GM19467 (cell line): ENCODE data around the gene SRPK2.
"Not testable (repeated sequence)": the region's sequence is repeated elsewhere in the genome, so short reads cannot be mapped to it uniquely, and the experiment has no call there.

Source experiments
- ATAC-seq: cut with Tn5 transposase; IDR thresholded peaks from one replicate; pipeline ENCODE4 v1.9.1; 2021; ENCODE audit warnings: mild to moderate bottlenecking, moderate library complexity; ENCODE audit not compliant: unreplicated experiment

SRPK2 gene

DNA sequence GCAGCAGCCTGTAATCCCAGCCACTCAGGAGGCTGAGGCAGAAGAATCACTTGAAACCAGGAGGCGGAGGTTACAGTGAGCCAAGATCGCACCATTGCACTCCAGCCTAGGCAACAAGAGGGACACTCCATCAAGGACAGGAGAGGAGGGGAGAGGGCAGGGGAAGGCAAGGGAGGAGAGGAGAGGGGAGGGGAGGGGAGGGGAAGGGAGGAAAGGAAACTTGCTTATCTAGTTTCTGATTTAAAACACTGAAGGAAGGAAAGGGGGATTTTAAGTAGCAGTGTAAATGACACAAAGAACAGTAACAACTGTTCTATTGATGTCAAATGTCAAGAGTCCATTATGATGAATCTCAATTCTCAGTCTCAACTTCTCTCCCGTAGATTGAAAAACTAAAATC is 43.7 kb downstream of the SRPK2 start:
- ATAC-seq: no peak

DNA sequence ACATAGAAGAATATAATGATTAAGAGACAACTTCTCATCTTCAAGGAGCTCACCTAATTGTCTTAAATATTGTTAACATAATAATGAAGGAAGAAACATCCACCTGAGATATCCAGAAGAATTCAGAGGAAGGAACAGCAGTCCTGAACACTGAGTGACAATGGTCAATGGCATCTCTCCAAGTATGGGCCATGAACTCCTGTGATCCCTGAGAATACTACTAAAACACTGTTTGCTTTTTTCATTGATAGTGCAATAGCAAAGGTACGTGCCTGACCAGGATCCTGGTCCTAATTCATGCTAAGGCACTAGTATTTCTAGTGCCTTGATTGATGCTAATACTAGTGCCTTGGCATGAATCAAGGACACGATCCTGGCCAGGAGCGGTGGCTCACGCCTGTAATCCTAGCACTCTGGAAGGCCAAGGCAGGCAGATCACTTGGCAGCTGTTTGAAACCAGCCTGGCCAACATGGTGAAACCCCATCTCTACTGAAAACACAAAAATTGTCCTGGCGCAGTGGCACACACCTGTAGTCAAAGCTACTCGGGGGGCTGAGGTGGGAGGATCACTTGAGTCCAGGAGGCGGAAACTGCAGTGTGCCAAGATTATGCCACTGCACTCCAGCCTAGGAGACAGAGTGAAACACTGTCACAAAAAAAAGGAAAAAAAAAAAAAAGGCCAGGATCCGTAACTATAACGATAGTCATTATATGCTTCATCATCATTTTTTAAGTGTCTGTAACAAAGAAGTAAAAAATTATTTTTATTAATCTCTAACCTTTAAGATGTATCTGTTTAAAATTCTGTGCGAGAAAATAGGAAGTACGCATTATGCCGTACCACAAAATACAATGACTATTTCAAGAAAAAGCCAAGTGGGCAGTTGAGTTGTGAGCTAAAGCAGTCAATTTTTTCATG is 49.1 kb downstream of the SRPK2 start:
- ATAC-seq: no peak

DNA sequence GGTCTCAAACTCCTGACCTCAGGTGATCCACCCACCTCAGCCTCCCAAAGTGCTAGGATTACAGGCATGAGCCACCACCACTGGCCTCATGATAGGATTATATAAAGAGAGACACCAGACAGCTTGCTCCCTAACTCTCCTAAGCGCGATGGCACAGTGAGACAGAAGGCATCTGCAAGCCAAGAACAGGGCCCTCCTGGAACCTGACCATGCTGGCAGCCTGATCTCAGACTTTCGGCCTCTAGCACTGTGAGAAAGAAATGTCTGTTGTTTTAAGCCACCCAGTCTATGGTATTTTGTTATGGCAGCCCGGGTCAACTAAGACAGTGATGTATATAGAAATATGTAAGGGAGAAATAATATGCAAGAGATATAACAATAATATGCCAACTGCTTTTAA is 51.2 kb downstream of the SRPK2 start:
- no peak for ATAC-seq

DNA sequence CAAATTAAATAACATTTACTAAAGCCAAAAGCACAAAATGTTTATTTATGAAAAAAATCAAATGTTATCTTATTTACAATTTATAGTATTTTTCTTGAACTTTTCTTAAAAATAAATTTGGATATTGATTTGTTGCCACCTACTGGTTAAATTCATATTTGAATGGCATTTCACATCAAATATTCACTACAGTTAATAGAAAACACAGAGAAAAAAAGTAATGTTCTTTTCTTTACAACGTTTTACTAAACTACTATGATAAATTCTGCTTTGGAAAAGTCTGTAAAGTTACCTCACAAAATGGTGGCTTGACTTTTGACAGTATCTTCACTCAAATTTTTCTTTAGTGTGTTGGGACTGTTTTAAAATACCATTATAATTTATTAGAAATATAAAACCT is 52.7 kb downstream of the SRPK2 start:
- no peak for ATAC-seq

DNA sequence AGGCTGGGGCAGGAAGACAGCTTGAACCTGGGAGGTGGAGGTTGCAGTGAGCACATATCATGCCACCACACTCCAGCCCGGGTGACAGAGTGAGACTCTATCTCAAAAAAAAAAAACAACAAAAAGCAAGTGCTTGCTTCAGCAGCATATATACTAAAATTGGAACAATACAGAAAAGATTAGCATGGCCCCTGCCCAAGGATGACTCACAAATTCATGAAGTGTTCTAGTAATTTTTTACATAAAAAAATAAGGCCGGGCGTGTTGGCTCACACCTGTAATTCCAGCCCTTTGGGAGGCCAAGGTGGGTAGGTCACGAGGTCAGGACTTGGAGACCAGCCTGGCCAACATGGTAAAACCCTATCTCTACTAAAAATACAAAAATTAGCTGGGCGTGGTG is 56.1 kb downstream of the SRPK2 start:
- not testable (repeated sequence) for ATAC-seq

DNA sequence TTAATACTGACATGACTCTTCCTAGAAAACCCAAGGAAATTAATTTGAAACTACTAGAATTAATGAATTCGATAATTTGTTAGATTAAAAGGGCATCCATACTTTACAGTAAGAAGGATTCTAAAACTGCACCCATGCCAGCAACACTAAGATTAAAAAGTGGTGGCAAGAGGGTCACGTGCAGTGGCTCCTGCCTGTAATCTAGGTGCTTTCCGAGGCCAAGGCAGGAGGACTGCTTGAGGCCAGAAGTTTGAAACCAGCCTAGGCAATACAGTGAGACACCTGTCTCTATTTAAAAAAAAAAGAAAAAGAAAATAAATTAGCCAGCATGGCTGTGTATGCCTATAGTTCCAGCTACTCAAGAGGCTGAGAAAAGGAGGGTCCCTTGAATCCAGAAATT is 58.2 kb downstream of the SRPK2 start:
- ATAC-seq: no peak

DNA sequence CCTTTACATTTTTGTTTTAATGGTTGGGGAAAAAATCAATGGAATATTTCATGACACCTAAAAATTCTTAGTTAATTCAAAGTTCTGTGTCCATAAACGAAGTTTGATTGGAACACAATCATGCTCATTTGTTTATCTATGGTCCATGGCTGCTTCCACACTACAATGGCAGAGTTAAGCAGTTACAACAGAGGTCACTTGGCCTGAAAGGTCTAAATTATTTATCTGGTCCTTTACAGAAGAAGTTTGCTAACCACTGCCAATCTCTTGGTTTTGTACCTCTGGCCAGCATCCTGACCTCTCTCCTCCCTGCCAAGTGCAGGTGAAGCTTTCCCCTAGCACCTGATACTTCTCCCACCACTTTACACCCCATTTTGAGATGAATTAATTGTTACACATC is 61.5 kb downstream of the SRPK2 start:
- no peak for ATAC-seq

DNA sequence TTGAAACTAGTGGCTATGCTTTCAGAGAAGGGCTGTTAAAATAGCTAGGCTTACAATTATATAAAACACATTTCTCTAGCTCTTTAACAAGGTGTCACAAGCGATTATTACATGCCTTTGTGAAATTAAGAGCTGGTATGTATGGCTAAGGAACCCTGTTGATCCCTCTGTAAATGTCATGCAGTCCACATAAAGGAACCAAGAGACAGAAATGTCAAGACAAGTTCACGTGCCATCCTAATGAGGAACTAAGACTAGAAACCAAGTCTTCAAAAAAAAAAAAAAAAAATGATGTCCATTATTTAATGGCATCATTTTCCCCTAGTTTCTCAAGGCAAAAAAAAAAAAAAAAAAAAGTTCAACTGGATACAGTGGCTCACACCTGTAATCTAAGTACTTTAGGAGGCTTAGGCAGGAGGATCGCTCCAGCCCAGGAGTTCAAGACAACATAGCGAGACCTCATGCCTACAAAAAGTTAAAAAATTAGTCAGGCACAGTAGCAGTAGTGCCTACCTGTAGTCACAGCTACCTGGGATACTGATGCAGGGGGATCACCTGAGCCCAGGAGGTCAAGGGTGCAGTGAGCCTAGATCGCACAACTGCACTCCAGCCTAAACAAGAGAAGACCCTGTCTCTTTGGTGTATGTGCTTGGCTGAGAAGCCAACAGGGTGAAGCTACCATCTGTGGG is 63.4 kb downstream of the SRPK2 start:
- peak; percentile 56 for ATAC-seq

DNA sequence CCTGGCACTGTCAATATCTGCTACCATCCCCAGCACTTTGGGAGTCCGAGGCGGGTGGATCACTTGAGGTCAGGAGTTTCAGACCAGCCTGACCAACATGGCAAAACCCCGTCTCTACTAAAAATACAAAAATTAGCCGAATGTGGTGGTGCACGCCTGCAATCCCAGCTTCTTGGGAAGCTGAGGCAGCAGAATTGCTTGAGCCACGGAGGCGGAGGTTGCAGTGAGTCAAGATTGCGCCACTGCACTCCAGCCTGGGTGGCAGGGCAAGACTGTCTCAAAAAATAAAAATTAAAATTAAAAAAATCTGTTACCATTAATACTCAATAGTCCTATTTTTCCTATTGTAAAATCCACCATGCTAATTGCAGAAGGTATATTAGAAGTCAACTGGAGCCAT is 64.1 kb downstream of the SRPK2 start:
- not testable (repeated sequence) for ATAC-seq

DNA sequence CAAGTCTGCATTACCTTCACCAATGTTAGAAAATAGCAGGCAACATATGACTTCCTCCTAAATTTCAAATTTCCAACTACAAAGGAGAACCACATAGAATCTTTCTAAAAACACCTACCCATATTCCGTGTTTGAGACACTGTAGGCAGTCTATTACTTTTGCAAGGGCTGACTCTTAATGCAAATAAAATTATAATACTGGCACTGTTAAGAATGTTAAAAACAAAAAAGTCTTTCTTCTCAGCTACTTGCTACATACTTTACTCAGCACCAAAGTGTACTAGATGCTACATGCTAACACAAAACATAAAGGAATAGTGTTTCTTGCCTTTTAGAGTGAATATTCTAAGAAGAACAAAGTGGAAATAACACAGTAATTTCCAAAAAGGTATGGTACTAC is 65.4 kb downstream of the SRPK2 start:
- no peak for ATAC-seq

DNA sequence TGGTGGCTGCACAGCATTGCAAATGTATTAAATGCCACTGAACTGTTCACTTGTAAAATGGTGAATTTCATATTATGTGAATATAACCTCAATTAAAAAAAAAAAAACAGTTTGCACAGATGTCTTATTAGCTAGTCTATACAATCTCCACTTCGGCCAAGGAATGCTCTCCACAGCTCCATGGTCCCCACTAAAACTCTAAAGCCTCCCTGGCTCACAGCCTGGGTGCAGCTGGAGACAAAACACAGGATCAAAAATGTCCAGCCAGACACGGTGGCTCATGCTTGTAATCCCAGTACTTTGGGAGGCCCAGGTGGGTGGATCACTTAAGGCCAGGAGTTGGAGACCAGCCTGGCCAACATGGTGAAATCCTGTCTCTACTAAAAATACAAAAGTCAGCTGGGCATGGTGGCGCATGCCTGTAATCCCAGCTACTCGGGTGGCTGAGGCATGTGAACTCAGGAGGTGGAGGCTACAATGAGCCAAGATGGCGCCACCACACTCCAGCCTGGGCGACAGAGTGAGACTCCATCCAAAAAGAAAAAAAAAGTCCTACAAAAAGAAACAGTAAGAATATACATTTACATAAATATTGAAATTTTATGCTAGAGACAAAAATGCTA is 66.0 kb downstream of the SRPK2 start:
- no peak for ATAC-seq

DNA sequence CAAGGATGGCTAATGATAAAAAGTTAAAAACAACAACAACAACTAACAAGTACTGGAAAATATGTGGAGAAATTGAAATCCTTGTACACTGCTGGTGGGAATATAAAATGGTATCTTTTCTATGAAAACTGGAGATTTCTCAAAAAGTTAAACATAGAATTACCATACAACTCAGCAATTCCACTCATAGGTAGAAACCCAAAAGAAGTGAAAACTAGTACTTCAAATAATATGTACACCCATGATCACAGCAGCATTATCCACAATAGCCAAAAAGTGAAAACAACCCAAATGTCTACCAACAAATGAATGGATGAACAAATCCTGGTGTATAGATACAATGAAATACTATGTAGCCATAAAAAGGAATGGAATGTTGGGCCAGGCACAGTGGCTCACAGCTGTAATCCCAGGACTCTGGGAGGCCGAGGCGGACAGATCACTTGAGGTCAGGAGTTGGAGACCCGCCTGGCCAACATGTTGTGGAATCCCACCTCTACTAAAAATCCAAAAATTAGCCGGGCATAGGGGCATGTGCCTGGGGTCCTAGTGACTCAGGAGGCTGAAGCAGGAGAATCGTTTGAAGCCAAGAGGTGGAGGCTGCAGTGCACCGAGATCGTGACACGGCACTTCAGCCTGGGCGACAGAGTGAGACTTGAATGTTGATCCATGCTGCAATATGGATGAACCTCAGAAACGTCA is 66.8 kb downstream of the SRPK2 start:
- no peak for ATAC-seq

DNA sequence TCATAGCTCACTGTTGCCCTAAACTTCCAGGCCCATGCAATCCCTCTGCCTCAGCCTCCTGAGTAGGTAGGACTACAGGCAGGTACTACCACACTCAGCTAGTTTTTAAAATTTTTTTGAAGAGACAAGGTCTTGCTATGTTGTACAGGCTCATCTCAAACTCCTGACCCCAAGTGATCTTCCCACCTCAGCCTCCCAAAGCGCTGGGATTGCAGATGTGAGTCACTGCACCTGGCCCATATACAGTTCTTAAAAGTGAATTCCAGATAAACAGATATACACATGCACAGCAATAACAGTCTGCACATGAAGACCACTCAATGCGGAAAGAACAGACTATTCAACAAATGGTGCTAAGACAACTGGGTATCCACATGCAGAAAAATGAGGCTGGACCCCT is 67.8 kb downstream of the SRPK2 start:
- ATAC-seq: no peak

DNA sequence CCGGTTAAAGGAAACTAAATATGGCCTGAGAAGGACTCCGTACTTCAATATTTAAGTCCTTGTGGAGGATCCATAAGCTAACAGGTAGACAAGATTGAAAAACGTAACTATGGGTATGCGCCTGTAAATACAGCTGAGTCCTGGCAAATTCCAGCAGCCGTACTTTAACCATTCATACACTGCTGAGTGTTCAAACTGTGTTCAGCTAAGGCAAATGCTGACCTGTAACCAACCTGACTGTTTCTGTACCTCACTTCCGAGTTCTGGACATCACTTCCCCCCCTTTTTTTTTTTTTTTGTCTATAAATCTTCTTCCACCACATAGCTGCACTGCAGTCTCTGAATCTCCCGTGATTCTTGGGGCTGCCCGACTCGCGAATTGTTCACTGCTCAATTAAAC is 69.1 kb downstream of the SRPK2 start:
- ATAC-seq: no peak

DNA sequence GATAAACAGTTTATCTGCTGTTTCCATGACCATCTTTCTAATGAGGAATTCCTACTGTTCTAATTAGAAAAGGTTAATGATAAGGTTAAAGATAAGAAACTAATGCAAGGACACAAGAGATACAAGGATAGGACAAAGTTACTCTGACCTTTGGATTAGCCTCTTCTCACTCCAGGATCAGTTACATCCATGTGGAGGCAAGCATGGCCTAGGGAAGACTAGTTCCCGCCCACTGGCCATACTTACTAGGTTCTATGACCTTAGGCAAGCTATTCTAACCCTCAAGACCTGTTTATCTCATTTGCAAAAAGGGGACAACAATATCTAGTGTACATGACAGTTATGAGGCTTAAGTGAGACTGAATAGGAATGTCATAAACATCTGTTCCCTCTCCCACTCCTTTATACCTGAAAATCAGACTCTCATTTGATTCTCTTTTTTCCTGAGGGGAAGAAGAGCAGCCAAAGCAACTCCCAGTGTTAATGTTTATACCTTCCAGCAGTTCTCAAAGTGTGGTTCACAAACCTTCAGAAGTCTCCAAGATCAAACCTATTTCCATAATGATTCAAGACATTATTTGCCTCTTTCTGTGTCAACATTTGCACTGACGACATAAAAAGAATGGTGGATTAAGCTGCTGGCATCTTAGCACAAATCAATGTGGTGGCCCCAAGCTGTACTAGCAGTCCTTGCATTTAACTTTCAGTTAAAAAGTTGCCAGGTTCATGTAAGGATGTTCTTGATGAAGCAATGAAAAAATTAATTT is 72.0 kb downstream of the SRPK2 start:
- no peak for ATAC-seq

DNA sequence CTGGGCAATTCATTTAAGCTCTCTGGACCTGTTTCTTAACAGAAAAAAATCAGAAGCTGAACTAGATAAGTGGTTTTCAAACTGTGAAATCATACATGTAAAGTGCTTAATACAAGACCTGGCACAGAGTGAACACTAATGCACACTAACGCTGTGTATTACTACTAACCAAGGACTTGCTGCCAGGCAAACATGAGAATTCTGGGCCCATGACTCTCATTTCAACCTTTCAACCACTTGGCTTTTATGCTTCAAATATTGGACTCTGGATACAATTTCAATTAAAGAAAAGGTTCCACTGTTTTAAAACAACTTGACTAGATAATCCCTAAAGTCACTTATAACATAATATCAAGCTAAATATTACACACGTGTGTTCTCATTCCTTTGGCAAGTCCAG is 73.4 kb downstream of the SRPK2 start:
- ATAC-seq: no peak

DNA sequence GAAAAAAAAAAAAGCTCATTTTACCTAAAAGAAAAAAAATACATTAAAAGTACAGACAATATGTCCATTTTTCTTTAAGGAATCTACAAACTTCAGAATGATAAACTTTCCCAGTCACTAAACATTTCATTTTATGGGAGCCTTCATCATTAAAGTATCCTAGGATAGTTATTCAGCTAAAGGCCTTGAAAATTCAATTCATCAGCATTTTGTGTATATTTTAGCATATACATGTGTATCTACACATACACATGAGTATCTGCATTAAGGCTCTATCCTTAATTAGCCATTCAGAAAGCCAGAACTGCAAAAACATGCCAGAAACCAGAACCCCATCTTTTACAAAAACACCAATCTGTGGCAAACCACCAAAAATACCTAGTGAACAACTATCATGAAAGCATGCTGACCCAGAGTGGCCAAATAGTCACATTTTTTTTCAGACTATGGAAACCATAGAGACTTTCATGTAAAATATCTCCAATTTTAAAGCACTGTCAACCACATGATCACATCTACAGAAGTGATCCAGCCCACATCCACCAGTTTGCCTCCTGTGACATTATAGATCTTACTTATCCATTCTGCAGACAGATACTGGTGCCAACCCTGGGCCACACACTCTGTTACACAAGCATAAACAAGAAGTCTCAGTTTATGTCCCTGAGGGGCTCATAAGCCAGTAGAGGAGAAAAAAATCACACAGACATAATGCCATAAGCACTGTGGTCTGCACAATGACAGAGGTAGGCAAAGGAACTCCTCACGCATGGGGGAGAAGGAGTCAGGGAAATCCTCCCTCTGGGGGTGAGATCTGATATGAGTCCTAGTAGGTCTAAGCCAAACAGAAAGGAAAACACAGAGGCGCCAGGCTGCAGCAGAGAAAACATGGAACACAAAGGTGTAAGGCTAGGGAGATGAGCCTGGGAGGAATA is 79.2 kb downstream of the SRPK2 start:
- no peak for ATAC-seq

DNA sequence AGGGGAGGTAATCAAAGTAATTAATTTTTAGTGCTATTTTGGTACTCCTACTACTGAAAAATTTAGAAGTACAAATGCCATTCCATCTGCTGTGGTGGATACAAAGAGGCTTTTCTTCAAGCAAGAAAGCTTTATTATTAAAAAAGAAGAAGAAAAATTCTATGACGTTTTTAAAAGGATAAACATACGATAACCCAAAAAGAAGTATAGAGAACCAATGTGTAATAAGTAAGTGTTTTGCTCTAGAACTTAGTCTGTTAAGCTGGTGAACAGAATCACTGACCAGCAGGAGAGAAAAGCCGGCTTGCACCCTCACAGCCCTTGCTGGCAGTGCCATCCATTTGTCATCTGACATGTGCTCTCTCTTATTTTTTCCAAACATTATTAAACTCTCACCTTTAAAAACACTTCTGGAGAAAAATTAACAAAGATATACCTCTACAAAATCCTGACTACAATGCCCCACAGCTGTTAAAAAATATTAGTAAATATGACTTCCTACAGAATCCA is 81.5 kb downstream of the SRPK2 start:
- ATAC-seq: no peak

DNA sequence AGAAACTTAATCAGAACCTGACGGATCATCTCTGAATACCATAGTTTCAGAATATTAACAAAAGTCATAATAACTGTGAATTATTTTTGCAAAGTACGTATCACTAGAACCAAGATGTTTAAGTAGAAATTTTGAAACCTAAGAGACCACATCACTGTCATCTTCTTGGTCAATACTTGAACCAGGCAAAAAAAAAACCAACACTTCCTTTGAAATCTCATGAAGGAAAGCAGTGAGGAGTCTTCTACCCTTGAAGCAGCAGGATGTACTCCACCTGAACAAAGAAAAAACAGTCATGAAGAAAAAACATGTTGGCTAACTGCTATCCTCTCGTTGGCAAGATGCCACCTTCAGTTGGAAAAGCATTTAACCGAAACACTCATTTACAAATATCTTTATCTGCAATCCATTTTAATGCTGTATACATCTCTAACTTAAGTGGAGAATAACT is 82.4 kb downstream of the SRPK2 start:
- ATAC-seq: no peak
